SK-N-MC (cell line): ENCODE measurements around the gene FGF1.

Experiments
- DNase-seq: peaks from one replicate; pipeline ENCODE4 v3.0.0-alpha.2; 2011; ENCODE audit warnings: low read depth, low spot score
- H3K27ac ChIP-seq: fragments of 200-600 bp; sonication (generic); 2 replicates; pipeline ENCODE4 v1.5.1; 2016; ENCODE audit warnings: mixed run types
- H3K36me3 ChIP-seq: fragments of 200-600 bp; sonication (generic); 2 replicates; pipeline ENCODE4 v1.6.1; 2017; ENCODE audit warnings: antibody characterized with exemption, low read length, mixed read lengths; ENCODE audit not compliant: insufficient read depth
- H3K4me3 ChIP-seq: fragments of 200-600 bp; sonication (generic); 2 replicates; pipeline ENCODE4 v1.5.1; 2016
- H3K9ac ChIP-seq: fragments of 200-600 bp; sonication (generic); 2 replicates; pipeline ENCODE4 v1.8.0; 2017; ENCODE audit warnings: mixed run types, mixed read lengths; ENCODE audit not compliant: insufficient read length
- H3K9me3 ChIP-seq: fragments of 200-600 bp; sonication (generic); 2 replicates; pipeline ENCODE4 v1.6.1; 2017; ENCODE audit warnings: low read depth, mild to moderate bottlenecking, antibody characterized with exemption, low read length, moderate library complexity, mixed read lengths
- EZH2 ChIP-seq: fragments of 200-600 bp; sonication (generic); IDR thresholded peaks from one replicate; pipeline ENCODE4 v1.6.1; 2017; ENCODE audit warnings: antibody characterized with exemption
- FOXP2 ChIP-seq: optimal IDR thresholded peaks from 2 replicates; pipeline ENCODE3; 2011; ENCODE audit warnings: mild to moderate bottlenecking, moderate library complexity; ENCODE audit not compliant: insufficient read depth; ENCODE audit errors: extremely low read length, control extremely low read depth
- POLR2AphosphoS5 ChIP-seq: IDR thresholded peaks from 2 replicates; pipeline ENCODE4 v1.6.1; 2012; ENCODE audit warnings: mild to moderate bottlenecking, low read depth, low read length, borderline replicate concordance

FGF1 gene

DNA sequence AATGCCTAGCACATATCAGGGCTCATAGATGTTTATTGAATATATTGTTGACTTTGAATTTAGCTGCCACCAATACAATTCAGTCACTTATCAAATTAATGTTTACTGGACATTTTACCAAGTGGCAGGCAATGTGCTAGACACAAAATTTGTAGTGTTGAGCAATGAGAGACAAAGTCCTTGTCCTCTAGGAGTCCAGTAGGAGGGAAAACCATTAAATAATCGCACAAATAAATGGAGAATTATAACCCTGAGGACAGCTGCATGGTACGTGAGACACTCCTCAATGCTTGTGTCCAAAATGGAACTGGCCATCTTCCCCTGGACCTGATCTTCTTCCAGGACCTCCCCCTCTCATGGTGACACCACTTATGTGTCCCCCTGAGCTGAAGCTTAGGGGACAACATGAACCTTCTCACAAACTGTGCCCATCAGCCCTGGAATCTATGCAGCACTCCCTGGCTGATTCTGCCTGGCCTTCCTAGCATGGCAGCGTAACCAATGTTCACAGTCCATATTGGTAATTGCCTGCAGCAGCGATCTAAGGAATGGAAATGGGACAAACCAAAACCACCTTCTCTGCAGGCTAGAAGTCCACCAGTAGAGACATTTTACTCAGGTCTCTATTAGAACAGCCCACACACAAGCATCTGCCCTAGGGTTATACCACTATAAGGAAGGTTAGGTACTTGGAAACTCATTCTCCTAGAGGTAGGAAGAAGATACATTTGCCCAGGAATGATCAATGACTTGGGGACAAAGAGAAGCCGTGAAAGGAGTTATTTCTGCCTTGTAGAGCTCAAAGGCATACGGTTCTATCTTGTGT is 75.5 kb downstream of the FGF1 start:
- Histone ChIP-seq H3K9me3 (no peaks in the 10 kb centered on the region), H3K4me3 (no peak overlapping the region), H3K9ac (no peak overlapping the region), H3K27ac (no peak overlapping the region), H3K36me3 (no peaks in the 10 kb centered on the region)
- DNase-seq = no peak
- TF ChIP-seq EZH2 = no peak
- TF ChIP-seq POLR2AphosphoS5 = no peak
- TF ChIP-seq FOXP2 = no peak

DNA sequence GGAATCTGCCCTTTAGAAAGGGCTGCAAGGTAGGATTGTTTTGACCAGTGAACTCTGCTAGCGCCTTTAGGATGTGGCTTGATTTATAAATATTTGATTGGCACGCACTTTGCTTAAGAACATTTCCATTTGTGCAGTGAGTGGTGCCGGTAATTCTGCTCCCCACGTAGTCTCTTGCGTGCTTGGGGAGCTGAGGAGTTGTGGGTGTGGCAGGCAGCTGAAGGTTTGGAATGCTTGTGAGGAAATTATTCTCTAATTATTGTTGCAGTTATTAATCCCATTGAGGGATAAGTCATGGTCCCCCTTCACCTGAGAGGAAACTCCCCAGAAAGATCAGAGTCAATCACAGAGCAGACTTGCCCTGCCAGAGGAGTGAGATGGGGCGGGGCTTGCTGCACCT is 76.7 kb downstream of the FGF1 start:
- H3K4me3 ChIP-seq = no peak overlapping the region
- no peaks in the 10 kb centered on the region for H3K36me3 ChIP-seq
- DNase-seq = no peak
- no peak overlapping the region for H3K27ac ChIP-seq
- no peak for TF ChIP-seq FOXP2
- TF ChIP-seq POLR2AphosphoS5 = no peak
- TF ChIP-seq EZH2 = no peak
- no peaks in the 10 kb centered on the region for H3K9me3 ChIP-seq
- H3K9ac ChIP-seq = no peak overlapping the region

- no peak for TF ChIP-seq FOXP2
- no peak for TF ChIP-seq EZH2
- TF ChIP-seq POLR2AphosphoS5 = no peak
- H3K9me3 ChIP-seq = no peaks in the 10 kb centered on the region
- no peaks in the 10 kb centered on the region for H3K36me3 ChIP-seq
Measured at GRCh38 chr5:142608081-142608480, 77.8 kb downstream of the FGF1 start.

GRCh38 chr5:142605611-142606010 is 80.3 kb downstream of the FGF1 start:
- Histone ChIP-seq H3K9me3 (no peaks in the 10 kb centered on the region), H3K4me3 (no peak overlapping the region), H3K27ac (no peak overlapping the region), H3K36me3 (no peaks in the 10 kb centered on the region), H3K9ac (no peak overlapping the region)
- no peak for DNase-seq
- TF ChIP-seq FOXP2 (no peak), EZH2 (no peak), POLR2AphosphoS5 (no peak)

More at GRCh38 chr5:142608081-142608480, 77.8 kb downstream of the FGF1 start:
- Histone ChIP-seq H3K4me3 (no peak overlapping the region), H3K27ac (no peak overlapping the region), H3K9ac (no peak overlapping the region)
- DNase-seq = no peak

DNA sequence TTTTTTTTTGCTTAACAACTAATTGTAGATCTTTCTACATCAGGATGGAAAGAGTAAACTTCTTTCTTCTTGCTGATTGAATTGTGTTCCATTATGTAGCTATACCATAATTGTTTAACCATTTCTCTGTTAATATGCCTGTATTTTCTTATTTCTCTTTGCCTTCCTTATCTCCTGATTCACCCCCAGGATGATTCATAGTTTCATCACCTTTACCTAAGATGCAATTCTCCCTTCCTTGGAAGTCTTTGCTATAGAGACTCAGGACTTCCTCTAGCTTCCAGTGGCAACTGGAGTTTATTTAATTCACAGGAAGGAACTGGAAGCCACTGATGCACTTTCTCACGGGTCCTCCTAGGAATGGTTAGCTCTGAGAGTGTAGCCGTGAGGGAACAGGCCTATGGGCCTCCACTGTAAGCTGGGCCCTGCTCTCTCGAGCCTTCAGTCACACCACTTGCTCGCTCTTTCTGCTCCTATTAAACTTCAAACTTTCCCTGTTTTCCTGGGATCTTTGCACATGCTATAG is 83.1 kb downstream of the FGF1 start:
- no peak overlapping the region for H3K27ac ChIP-seq
- DNase-seq = no peak
- no peak overlapping the region for H3K9ac ChIP-seq
- no peak overlapping the region for H3K4me3 ChIP-seq
- TF ChIP-seq POLR2AphosphoS5 = no peak
- no peaks in the 10 kb centered on the region for H3K9me3 ChIP-seq
- H3K36me3 ChIP-seq = no peaks in the 10 kb centered on the region

DNA sequence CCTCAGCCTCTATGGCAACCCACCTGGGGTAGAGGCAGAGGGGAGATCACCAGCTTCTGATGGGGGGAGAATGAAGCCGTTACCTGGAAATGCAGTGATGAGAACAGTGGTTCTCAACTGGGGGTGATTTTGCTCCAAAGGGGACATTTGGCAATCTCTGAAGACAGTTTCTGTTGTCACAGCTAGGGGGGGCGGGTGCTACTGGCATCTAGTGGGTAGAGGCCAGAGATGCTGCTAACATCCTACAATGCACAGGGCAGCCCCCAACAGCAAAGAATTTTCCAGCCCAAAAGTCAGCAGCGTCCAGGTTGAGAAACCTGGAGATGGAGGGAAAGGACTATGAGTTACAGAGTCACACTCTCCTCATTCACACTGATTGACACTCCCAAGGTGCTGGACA is 84.5 kb downstream of the FGF1 start:
- Histone ChIP-seq H3K27ac (no peak overlapping the region), H3K36me3 (no peaks in the 10 kb centered on the region), H3K9ac (no peak overlapping the region), H3K4me3 (no peak overlapping the region), H3K9me3 (no peaks in the 10 kb centered on the region)
- DNase-seq = no peak
- TF ChIP-seq FOXP2 = no peak
- no peak for TF ChIP-seq POLR2AphosphoS5
- no peak for TF ChIP-seq EZH2

DNA sequence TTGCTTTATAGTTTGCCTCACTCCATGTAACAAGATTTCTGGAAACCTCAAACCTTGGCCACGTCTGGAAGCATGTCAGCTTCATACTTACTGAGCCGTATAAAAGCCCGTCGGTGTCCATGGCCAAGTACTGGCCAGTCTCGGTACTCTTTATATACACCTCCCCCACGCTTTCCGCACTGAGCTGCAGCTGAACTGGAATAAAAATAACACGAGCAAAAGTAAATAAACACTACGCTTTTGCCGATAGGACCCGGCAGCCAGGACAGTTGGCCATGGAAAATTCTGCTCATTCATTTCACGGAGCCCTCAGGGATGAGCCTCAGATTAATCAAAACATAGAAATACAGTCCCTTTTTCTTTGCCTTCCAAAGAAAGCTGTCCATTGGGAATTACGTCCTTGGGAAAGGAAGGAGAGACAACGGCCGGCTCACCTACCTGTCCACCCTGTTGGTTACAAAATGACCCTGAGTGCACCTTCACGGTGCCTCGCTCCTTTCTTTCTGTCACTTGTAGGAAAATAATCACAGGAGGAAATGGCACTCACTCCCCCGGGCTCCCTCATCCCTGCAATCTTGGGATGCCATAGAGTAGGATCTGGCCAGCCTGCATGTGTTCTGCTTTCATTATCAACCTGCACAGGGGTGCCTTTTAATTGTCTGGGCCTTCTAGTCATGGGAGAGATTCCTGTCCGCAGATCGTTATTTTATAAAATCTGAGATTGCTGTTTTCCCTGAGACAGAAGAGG is 85.1 kb downstream of the FGF1 start:
- Histone ChIP-seq H3K9ac (no peak overlapping the region), H3K4me3 (no peak overlapping the region), H3K36me3 (no peaks in the 10 kb centered on the region), H3K27ac (no peak overlapping the region), H3K9me3 (no peaks in the 10 kb centered on the region)
- TF ChIP-seq POLR2AphosphoS5 (no peak), FOXP2 (no peak), EZH2 (no peak)
- no peak for DNase-seq

DNA sequence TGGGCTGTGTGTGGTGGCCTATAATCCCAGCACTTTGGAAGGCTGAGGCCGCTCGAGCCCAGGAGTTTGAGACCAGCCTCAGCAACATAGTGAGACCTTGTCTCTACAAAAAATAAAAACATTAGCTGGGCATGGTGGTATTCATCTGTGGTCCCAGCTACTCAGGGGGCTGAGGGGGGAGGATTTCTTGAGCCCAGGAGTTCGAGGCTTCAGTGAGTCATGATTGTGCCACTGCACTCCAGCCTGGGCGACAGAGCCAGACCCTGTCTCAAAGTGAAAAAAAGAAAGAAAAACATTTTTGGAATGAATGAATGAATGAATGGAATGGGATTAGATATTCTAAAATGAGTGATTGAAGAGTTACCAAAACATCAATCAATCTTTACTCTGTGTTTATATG is 85.8 kb downstream of the FGF1 start:
- Histone ChIP-seq H3K9me3 (no peaks in the 10 kb centered on the region), H3K4me3 (no peak overlapping the region), H3K9ac (no peak overlapping the region), H3K27ac (no peak overlapping the region), H3K36me3 (no peaks in the 10 kb centered on the region)
- DNase-seq = no peak
- no peak for TF ChIP-seq FOXP2
- no peak for TF ChIP-seq POLR2AphosphoS5
- no peak for TF ChIP-seq EZH2
